Upper lobe of left lung (tissue), 6 donors: ENCODE data around the gene ADAMTS17. TPM values are rescaled to one million over a fixed set of nuclear protein-coding genes. Genes with fewer than 3 reads are reported as not detected.

Experiments used
- ATAC-seq, 2 donors: fragments of 200-7000 bp; cut with Tn5 transposase; one replicate each; pipeline ENCODE4 v1.9.1; 2022; ENCODE audit warnings: mild to moderate bottlenecking in 2 of 2, moderate library complexity in 2 of 2; ENCODE audit not compliant: low FRiP score in 2 of 2
- DNase-seq, 2 donors: peaks; one replicate each; pipeline ENCODE4 v3.0.0-alpha.2; 2019 to 2020
- H3K27ac ChIP-seq, 4 donors: fragments of 200-600 bp; sonication (generic); one replicate each; pipeline ENCODE4 v1.5.1; 2016 to 2019
- H3K27me3 ChIP-seq, 4 donors: fragments of 200-600 bp; sonication (generic); one replicate each; pipeline ENCODE4 v1.5.1; 2017 to 2019
- H3K36me3 ChIP-seq, 4 donors: fragments of 200-600 bp; sonication (generic); one replicate each; pipeline ENCODE4 v1.5.1; 2016 to 2019
- H3K4me1 ChIP-seq, 4 donors: fragments of 200-600 bp; sonication (generic); one replicate each; pipeline ENCODE4 v1.5.1; 2018 to 2019
- H3K4me3 ChIP-seq, 4 donors: fragments of 200-600 bp; sonication (generic); one replicate each; pipeline ENCODE4 v1.5.1; 2017 to 2019; ENCODE audit warnings: mild to moderate bottlenecking in 2 of 4, moderate library complexity in 1 of 4
- H3K9me3 ChIP-seq, 4 donors: fragments of 200-600 bp; sonication (generic); one replicate each; pipeline ENCODE4 v1.5.1; 2018 to 2019
- EP300 ChIP-seq, 4 donors: sonication (generic); formaldehyde crosslinking; IDR thresholded peaks; one replicate each; pipeline ENCODE4 v1.5.1; 2017; ENCODE audit warnings: antibody characterized with exemption in 4 of 4, control low read depth in 2 of 4
- POLR2A ChIP-seq, 4 donors: fragments of 450-650 bp; IDR thresholded peaks; one replicate each; pipeline ENCODE4 v1.5.1; 2016 to 2017; ENCODE audit warnings: antibody characterized with exemption in 4 of 4, mild to moderate bottlenecking in 2 of 4
- POLR2AphosphoS5 ChIP-seq, 2 donors: sonication (generic); formaldehyde crosslinking; IDR thresholded peaks; one replicate each; pipeline ENCODE4 v1.5.1; 2017; ENCODE audit warnings: antibody characterized with exemption in 2 of 2
- WGBS, 2 donors: methylation state at CpG; one replicate each; pipeline ENCODE4 v1.1.5; 2017 to 2018; 5-methylcytosine and 5-hydroxymethylcytosine counted together
- total RNA-seq, 6 donors: library from RNA; depleted of rRNA in 4 of 6; stranded (reverse); fragments of >200 nt in 4 of 6; gene quantifications; one replicate each; pipeline versions ENCODE4 v1.1.0 to v1.2.1, GENCODE V29; 2016 to 2021
- TF ChIP-seq, protein P1 (sequence below), 6 experiments: fragments of 450-650 bp in 4 of 6; fragments of 200-600 bp in 2 of 6; sonication (generic) in 2 of 6; IDR thresholded peaks; one replicate each; pipeline ENCODE4 v1.5.1; 2016 to 2019; ENCODE audit warnings: antibody characterized with exemption in 6 of 6
- donor health status: DM: no; HTN: no; CAD: no; lungs with moderate emphysema.
- donor health status: DM: no; HTN: yes; CAD: no; lungs with severe emphysema.

Gene ADAMTS17
- total RNA-seq, 6 donors from 2014 or later: 3.2 to 11.5 (median 5.7) TPM

DNA sequence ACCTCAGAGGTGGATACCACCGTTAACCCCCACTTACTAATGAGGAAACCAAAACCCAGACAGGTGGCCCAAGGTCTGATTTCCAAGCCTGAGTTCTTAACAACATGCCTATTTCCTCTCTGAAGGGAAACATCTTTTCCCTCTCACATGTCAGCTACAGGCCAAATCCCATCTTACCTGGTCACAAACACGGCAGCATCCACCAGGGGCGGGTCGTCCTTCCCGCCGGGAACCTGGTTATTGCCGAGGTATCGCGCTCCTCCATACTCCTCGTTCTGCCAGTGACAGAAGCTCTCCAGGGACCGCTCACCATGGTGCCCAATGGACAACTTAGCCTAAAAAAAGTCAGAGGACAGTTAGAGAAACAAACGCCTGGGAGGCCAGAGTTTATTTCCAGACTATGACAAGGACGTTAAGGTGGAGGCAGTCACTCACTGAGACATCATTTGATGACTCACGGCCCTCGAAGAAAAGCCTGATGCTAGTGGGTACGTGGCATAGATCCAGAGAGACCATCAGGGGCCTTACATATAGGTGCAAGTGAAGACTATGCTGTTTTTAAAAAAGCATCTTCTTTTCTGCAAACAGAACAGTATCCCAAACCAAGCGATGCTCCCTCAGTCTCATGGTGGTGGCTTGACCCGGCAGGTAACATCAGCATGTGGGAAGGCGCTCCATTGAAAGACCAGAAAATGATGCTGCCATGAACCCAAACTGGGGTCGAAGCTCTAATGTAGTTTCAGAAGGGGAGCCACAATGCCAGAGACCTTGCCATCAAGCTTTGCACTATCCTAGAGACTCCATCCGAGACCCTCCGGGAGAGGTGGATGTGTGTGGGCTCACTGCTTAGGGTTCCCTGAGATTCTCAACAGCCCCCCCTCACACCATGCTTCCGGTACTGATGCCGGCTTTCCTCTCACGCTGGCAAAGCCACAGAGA is 80.2 kb downstream of the ADAMTS17 start:
- DNase-seq (peak in 1 of 2 donors; percentile 6), ATAC-seq (no peak)
- WGBS, 2 donors: 81 to 83% methylated on average over 20 to 25 of the region's 25 CpGs
- H3K9me3 ChIP-seq: no peaks in the 10 kb centered on the region
- H3K4me1 ChIP-seq: no peaks in the 10 kb centered on the region
- H3K4me3 ChIP-seq: no peak overlapping the region
- TF ChIP-seq POLR2A (IDR thresholded peaks at IDR 0.05) (no peak), POLR2AphosphoS5 (IDR thresholded peaks at IDR 0.05) (no peak), EP300 (IDR thresholded peaks at IDR 0.05) (no peak)
- TF ChIP-seq, protein P1, sequence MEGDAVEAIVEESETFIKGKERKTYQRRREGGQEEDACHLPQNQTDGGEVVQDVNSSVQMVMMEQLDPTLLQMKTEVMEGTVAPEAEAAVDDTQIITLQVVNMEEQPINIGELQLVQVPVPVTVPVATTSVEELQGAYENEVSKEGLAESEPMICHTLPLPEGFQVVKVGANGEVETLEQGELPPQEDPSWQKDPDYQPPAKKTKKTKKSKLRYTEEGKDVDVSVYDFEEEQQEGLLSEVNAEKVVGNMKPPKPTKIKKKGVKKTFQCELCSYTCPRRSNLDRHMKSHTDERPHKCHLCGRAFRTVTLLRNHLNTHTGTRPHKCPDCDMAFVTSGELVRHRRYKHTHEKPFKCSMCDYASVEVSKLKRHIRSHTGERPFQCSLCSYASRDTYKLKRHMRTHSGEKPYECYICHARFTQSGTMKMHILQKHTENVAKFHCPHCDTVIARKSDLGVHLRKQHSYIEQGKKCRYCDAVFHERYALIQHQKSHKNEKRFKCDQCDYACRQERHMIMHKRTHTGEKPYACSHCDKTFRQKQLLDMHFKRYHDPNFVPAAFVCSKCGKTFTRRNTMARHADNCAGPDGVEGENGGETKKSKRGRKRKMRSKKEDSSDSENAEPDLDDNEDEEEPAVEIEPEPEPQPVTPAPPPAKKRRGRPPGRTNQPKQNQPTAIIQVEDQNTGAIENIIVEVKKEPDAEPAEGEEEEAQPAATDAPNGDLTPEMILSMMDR (IDR thresholded peaks at IDR 0.05): no peak
- no peaks in the 10 kb centered on the region for H3K36me3 ChIP-seq
- H3K27me3 ChIP-seq: no peaks in the 10 kb centered on the region
- no peak overlapping the region for H3K27ac ChIP-seq

GRCh38 chr15:100259266-100259665 is 82.5 kb downstream of the ADAMTS17 start:
- Histone ChIP-seq H3K4me3 (no peak overlapping the region), H3K9me3 (no peaks in the 10 kb centered on the region), H3K27me3 (no peaks in the 10 kb centered on the region), H3K36me3 (no peaks in the 10 kb centered on the region), H3K27ac (no peak overlapping the region), H3K4me1 (no peaks in the 10 kb centered on the region)
- DNase-seq (peak in 1 of 2 donors; percentile 12), ATAC-seq (no peak)
- 79 to 93% methylated on average over 5 to 7 of the region's 7 CpGs for WGBS, 2 donors
- TF ChIP-seq, protein P1 (IDR thresholded peaks at IDR 0.05): no peak
- TF ChIP-seq POLR2AphosphoS5 (IDR thresholded peaks at IDR 0.05) (no peak), POLR2A (IDR thresholded peaks at IDR 0.05) (no peak), EP300 (IDR thresholded peaks at IDR 0.05) (no peak)

GRCh38 chr15:100256970-100257650 is 84.7 kb downstream of the ADAMTS17 start:
- H3K4me3 ChIP-seq: no peak overlapping the region
- no peak overlapping the region for H3K27ac ChIP-seq
- H3K4me1 ChIP-seq: no peaks in the 10 kb centered on the region
- 81 to 82% methylated on average over 17 to 19 of the region's 19 CpGs for WGBS, 2 donors
- no peaks in the 10 kb centered on the region for H3K27me3 ChIP-seq
- DNase-seq: peak in 1 of 2 donors; percentile 13
- TF ChIP-seq POLR2A (IDR thresholded peaks at IDR 0.05): no peak
- no peaks in the 10 kb centered on the region for H3K36me3 ChIP-seq
- no peaks in the 10 kb centered on the region for H3K9me3 ChIP-seq
- ATAC-seq: no peak

DNA sequence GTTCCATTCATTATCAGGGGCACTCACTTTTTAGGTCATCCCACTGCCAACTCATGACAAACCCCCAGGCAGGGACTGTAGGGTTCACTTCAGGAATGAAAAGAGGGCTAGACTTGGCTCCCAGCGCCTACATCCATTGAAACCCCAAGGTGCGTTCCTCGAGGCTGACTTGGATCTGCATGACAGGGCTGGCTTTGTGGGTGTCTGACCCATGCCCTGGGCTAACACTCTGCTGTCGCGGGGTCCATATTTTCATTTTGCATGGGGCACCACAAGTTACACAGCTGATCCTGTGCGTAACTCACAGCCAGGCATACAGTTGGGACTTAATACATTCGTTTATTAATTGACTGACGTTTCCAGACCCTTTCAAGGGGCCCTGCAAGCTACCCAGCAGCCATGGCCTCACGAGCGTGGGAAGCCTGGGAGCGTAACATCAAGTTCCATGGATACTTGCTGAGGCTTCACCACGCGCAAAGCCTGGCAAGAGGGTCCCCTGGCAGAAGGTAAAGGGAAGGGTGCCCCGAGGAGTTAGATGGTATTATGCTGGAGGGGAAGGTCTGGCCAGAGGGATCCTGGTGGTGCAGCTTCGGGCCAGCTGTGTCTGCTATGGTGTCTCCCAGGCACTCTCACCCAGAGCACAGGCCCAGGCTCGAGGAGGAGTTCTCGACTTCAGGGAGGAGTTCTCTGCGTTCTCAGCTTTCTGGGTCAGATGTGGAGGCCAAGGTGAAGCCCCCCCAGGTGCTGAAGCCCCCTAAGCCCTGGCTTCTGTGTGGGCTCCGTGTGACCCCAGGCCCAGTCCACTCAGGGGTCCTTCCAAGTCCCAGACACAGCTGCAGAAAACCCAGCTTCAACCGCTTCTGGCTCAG is 85.4 kb downstream of the ADAMTS17 start:
- DNase-seq: peak in 1 of 2 donors; percentile 14
- no peak for TF ChIP-seq EP300 (IDR thresholded peaks at IDR 0.05)
- TF ChIP-seq, protein P1 (IDR thresholded peaks at IDR 0.05): no peak
- no peak for TF ChIP-seq POLR2AphosphoS5 (IDR thresholded peaks at IDR 0.05)
- no peak for TF ChIP-seq POLR2A (IDR thresholded peaks at IDR 0.05)

More for the DNA sequence above, 85.4 kb downstream of the ADAMTS17 start:
- Histone ChIP-seq H3K9me3 (no peaks in the 10 kb centered on the region), H3K27me3 (no peaks in the 10 kb centered on the region), H3K4me3 (no peak overlapping the region), H3K36me3 (no peaks in the 10 kb centered on the region), H3K4me1 (no peaks in the 10 kb centered on the region), H3K27ac (no peak overlapping the region)
- no peak for ATAC-seq
- 79 to 94% methylated on average over 9 to 20 of the region's 20 CpGs for WGBS, 2 donors
